ENCODE data around the gene SLC4A5.

The SLC4A5 gene

GRCh38 chr2:74181739-74182138 is 161.5 kb downstream of the SLC4A5 start:
- peaks cover 66 to 75% of the 10 kb centered on the region in 2 experiments for H3K4me1 ChIP-seq (ENCODE audit: control insufficient read depth in 1 of 2, insufficient read depth in 1 of 2, low read depth in 1 of 2, low read length in 1 of 2)
- peak; percentile 18 for TF ChIP-seq CTCF (IDR thresholded peaks at IDR 0.05)
- no peaks in the 10 kb centered on the region for H3K9me3 ChIP-seq
- no peaks in the 10 kb centered on the region for H3K36me3 ChIP-seq
- peak overlapping the region; percentile 29 to 48 for H3K4me3 ChIP-seq (ENCODE audit: low read depth in 1 of 2, low read length in 1 of 2)
- H3K27me3 ChIP-seq, result no peaks in the 10 kb centered on the region
- H3K27ac ChIP-seq, result peak overlapping the region; percentile 90

DNA sequence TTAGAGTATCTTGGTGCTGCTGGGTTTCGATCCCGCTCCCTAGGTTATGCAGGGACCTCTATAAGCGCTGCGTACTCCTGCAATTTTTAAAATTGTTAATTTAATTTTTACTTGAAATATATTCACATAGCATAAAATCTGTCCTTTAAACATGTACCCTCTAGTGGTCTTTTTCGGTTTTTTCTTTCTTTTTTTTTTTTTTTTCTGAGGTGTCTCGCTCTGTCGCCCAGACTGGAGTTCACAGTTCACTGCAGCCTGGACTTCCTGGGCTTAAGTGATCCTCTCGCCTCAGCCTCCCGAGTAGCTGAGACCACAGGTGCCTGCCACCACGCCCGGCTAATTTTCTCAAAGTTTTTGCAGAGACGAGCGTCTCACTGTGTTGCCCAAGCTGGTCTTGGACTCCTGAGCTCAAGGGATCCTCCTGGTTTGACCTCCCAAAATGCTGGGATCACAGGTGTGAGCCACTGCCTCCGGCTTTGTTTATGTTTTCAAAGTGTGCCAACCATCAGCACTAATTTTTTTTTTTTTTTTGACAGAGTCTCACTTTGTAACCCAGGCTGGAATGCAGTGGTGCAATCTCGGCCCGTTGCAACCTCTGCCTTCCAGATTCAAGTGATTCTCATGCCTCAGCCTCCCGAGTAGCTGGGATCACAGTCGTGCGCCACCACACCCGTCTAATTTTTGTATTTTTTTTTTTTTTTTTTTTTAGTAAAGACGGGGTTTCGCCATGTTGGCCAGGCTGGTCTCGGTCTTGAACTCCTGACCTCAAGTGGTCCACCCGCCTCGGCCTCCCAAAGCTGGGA is 164.0 kb downstream of the SLC4A5 start:
- no peaks in the 10 kb centered on the region for H3K27me3 ChIP-seq
- peaks cover 60 to 66% of the 10 kb centered on the region in 2 experiments for H3K4me1 ChIP-seq (ENCODE audit: control insufficient read depth in 1 of 2, insufficient read depth in 1 of 2, low read depth in 1 of 2, low read length in 1 of 2)
- H3K36me3 ChIP-seq, result peaks cover 6% of the 10 kb centered on the region
- H3K9me3 ChIP-seq, result no peaks in the 10 kb centered on the region
- H3K27ac ChIP-seq, result peak overlapping the region; percentile 94
- peak; percentile 2 for TF ChIP-seq CTCF (IDR thresholded peaks at IDR 0.05)
- peak overlapping the region; percentile 83 to 86 for H3K4me3 ChIP-seq (ENCODE audit: low read depth in 1 of 2, low read length in 1 of 2)

GRCh38 chr2:74178211-74179062 is 164.8 kb downstream of the SLC4A5 start, which contains the start of gene MOB1A:
Gene MOB1A, minus strand, starts transcription at chr2:74178879. Its CDS starts 205 bp downstream, at chr2:74178674.
- Histone ChIP-seq H3K27me3 (no peaks in the 10 kb centered on the region), H3K9me3 (no peaks in the 10 kb centered on the region), H3K4me3 (ENCODE audit: low read depth in 1 of 2, low read length in 1 of 2) (peak within 1 kb of the TSS; percentile 83 to 86), H3K4me1 (ENCODE audit: control insufficient read depth in 1 of 2, insufficient read depth in 1 of 2, low read depth in 1 of 2, low read length in 1 of 2) (peaks cover 59 to 65% of the 10 kb centered on the region in 2 experiments), H3K36me3 (peaks cover 6% of the 10 kb centered on the region), H3K27ac (peak within 1 kb of the TSS; percentile 94)
- TF ChIP-seq CTCF (IDR thresholded peaks at IDR 0.05), result peak; percentile 46

DNA sequence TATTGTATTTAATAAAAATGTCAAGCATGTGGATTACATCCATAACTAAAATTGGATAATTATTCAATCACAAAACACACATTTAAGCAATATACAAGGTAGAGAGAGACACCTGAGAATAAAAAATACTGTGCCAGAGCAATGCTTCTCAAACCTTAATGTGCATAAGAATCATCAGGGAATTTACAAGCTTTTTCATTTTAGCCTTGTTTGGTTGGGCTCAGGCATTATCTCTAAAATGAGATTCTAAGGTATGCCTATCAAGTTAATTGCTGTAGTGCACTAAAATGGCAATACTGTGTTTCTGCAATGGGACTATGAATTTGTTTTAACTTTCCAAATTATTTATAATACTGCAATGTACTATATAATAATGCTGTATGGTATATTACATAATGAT is 165.5 kb downstream of the SLC4A5 start:
- Histone ChIP-seq H3K4me1 (ENCODE audit: control insufficient read depth in 1 of 2, insufficient read depth in 1 of 2, low read depth in 1 of 2, low read length in 1 of 2) (peaks cover 59 to 63% of the 10 kb centered on the region in 2 experiments), H3K4me3 (ENCODE audit: low read depth in 1 of 2, low read length in 1 of 2) (peak overlapping the region; percentile 83 to 86), H3K27me3 (no peaks in the 10 kb centered on the region), H3K27ac (peak overlapping the region; percentile 94), H3K9me3 (no peaks in the 10 kb centered on the region), H3K36me3 (peaks cover 9% of the 10 kb centered on the region)
- no peak for TF ChIP-seq CTCF (IDR thresholded peaks at IDR 0.05)

DNA sequence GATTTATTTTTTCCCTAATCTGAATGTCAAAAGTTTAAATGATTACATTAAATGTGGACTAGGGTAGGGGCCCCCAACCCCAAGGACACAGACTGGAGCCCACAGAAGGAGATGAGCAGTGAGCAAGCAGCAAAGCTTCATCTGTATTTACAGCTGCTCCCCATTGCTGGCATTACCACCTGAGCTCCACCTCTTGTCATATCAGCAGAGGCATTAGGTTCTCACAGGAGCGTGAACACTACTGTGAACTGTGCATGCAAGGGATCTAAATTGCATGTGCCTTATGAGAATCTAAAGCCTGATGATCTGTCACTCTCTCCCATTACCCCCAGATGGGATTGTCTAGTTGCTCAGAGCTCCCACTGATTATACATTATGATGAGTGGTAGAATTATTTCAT is 168.3 kb downstream of the SLC4A5 start:
- no peak overlapping the region for H3K4me3 ChIP-seq (ENCODE audit: low read depth in 1 of 2, low read length in 1 of 2)
- H3K4me1 ChIP-seq (ENCODE audit: control insufficient read depth in 1 of 2, insufficient read depth in 1 of 2, low read depth in 1 of 2, low read length in 1 of 2), result peaks cover 36% of the 10 kb centered on the region in 2 experiments
- H3K9me3 ChIP-seq, result no peaks in the 10 kb centered on the region
- H3K27me3 ChIP-seq, result no peaks in the 10 kb centered on the region
- H3K36me3 ChIP-seq, result peaks cover 35% of the 10 kb centered on the region
- H3K27ac ChIP-seq, result no peak overlapping the region
- TF ChIP-seq CTCF (IDR thresholded peaks at IDR 0.05), result no peak

All from neutrophil (primary cell).